GM19395 (cell line): ENCODE data around the gene DDX41.

Experiments
- ATAC-seq: cut with Tn5 transposase; IDR thresholded peaks from one replicate; pipeline ENCODE4 v1.9.1; 2021; ENCODE audit warnings: mild to moderate bottlenecking, moderate library complexity; ENCODE audit not compliant: unreplicated experiment

Gene DDX41

GRCh38 chr5:177499842-177500241 lies 16.9 kb downstream of the DDX41 start:
- no peak for ATAC-seq

DNA sequence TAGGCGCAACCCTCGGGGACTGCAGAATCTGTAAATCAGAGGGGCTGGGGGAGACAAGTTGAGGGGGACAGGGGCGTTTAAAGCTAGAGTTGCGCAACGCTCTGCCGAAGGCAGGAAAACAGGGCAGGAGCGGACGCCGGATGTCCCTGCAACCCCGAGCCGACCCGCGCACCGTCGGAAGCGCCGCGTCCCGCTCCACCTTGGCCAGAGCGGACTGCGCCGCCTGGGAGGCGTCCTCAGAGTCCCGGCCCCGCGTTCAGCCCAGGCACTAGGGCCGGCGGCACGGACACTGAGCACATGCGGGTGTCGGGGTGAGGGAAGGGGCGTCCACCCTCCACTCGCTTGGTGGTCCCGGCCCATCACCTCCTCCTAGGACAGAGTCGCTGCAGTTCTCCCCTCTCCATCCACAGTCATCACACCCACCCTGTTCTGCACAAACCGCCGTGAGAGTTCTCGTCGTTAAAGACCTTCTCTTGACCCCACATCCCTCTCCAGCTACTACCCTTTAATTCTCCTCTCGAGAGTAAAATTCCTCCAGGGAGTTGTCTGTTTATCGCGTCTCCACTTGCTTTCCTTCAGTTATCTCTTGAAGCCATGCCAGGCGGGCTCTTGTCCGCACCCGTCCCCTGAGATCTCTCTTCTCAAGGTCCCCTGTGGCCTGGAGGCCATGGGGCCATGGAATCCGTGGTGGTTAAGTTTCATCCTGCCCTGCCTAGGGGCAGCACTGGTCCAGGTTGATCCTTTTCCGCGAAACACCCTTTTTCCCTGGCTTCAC lies 18.6 kb downstream of the DDX41 start:
- peak; percentile 4 for ATAC-seq

DNA sequence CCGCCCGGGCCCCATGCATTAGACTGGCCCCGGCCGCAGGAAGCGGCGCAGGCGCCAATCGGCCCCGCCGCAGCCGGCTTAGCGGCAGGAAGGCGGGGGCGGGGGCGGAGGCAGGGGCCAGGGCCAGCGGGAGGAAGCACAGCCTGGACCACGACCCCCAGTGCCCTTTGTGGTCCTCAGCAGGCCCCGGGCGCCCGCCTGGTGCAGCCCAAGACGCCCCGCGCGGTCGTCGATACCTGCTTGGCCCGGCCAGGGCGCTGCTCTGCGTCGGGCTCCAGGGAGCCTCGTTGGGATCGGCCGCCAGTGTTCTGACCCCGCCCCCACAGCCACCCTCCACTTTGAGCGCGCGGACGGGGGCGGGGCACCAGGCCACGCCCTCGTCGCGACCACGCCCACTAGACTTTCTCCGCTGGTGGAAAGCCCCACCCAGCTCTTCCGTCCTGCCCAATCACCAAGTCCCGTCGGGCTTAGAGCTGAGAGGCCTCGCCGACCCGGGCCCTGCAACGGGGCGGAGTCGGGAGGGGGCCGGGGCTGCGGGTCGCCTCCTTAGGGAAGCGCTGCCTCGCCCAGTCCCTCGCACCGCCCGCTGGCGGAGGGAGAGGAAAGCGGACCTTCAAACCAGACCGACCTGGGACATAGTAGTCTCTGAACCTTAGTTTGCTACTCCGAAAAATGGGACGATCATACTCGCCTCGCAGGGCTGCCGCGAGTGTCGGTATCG lies 19.3 kb downstream of the DDX41 start, which contains the start of gene PDLIM7:
Gene PDLIM7 (minus strand): TSS at position 313 of the 721 bp plus-strand sequence. CDS start 1,092 bp downstream, outside the sequence.
- peak; percentile 78 for ATAC-seq

- ATAC-seq = no peak
Observed at GRCh38 chr5:177496727-177497291, 20.0 kb downstream of the DDX41 start.

DNA sequence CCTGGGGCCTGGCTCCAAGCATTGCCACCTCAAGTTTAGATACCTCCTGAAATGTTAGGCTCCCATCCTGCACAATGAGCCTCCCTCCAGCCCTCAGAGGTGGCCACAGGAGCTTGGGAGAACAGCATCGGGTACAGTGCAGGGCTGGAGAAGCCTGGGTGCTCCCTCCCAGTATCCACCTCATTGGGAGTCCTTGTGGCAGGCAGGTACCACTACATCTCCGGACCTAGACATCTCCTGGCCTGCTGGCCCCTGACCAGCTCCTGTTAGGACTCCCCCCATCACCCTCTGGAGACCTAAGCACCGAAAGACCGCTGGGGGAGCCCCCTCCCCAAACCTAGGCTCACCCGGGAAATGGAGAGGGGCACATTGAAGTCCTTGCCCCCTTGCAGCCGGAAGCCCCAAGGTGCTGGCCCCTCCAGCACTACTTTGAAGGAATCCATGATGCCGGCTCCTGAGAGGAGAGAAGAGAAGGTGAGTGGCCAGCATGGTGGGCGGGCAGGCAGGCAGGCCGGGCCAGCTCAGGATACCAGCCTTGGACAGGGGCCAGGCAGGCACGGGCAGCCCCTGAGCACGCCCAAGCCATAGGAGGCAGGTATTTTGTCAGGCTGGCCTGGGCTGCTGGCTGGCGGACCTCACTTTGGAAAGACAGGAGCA lies 20.6 kb downstream of the DDX41 start:
- no peak for ATAC-seq

DNA sequence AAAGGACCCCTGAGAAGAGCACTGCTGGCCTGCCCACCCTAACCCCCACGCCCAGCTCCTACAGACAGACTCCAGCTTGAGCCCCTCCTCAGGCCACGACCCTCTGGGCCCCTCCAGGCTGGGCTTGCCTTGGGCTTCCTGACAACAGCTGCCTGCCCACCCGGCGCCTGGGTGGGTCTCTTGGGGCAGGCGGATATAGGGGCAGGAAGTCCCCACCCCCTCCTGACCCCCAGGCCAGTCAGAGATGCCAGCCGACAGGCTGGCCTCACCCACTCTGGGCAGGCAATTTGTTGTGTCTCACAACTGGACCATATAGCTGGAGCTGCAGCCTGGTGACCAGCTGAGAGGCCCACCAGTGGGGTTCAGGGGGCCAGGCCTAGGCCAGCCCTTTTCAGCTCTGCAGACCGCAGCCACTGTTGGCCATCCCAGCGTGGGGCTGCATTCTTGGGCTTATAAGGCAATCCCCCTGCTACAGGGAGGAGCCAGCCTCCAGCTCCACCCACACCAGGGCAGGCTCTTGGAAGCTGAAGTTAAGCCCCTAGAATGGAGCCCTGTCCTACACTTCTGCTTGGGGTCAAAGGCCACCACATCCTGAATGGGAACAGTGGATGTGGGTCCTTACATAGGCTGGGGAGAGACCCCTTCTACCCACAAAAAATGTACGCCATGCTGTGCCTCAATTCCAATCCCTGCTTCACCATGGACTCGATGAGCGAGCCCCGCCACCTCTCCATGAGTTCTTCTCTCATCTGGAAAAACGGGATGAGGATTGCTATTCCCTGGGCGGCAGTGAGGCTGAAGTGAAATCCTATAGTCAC lies 21.3 kb downstream of the DDX41 start:
- ATAC-seq = no peak

GRCh38 chr5:177494346-177495195 lies 22.2 kb downstream of the DDX41 start:
- no peak for ATAC-seq

DNA sequence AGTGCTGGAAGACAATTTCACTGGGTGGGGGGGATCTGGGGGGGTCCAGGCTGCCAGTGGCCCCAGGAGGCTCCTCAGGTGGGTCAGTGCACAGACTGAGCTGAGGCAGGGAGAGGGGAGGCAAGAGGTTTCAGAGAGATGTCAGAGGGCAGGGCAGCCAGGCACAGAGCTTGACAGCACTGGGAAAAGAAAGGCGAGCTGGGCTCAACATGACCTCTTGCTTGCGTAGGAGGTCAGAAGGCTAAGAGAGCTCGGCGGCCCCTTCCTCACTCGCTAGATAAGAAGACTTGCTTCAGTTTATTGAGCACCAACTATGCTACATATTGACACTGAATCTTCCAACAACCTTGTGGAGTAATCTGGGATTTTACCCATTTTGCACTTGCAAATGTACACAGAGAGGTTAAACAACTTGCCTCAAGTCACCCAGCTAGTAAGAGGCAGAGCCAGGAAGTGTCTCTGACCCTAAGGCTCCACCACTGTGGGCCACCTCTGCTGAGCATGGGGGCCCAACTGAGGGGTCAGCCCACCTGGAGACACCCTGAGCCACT lies 22.9 kb downstream of the DDX41 start:
- no peak for ATAC-seq

DNA sequence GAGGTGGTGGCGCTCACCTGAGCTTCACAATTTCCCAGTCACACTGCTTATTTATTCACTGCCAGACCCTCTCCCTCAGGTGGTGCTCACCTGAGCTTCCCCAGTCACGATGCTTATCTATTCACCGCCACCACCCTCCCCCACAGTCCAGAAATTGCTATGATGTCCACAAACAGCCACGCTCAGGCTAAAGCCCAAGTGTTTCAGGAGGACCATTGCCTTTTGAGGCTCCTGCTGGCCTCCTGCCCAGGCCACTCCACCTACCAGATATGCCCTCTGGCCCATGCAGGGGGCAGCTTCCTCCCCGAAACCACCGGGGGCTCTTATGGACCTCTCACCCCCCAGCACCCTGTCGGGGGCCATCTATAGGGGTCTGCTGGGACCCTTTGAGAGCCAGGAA lies 23.9 kb downstream of the DDX41 start:
- no peak for ATAC-seq

GRCh38 chr5:177491983-177492746 lies 24.6 kb downstream of the DDX41 start:
- ATAC-seq = no peak

GRCh38 chr5:177491429-177491945 lies 25.3 kb downstream of the DDX41 start:
- ATAC-seq = no peak

- no peak for ATAC-seq
Observed at GRCh38 chr5:177490992-177491391, 25.8 kb downstream of the DDX41 start.

- no peak for ATAC-seq
Observed at GRCh38 chr5:177490311-177490991, 26.3 kb downstream of the DDX41 start.

GRCh38 chr5:177489119-177489716 lies 27.5 kb downstream of the DDX41 start:
- no peak for ATAC-seq

GRCh38 chr5:177487975-177488374 lies 28.8 kb downstream of the DDX41 start:
- no peak for ATAC-seq

DNA sequence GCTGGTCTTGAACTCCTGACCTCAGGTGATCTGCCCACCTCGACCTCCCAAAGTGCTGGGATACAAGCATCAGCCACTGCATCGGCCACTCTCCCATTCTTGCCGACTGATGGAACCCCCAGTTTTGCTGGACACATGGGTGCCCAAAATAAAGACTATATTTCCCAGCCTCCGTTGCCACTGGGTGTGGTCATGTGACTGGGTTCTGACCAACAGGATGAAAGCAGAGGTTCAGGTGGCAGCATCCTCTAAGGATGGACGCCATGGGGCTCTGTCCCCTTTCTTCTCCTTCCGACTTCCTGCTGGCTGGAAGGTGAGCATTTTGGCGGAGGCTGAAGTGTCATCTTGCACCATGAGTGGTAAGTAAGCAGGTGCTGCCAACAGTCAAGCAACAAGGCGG lies 29.6 kb downstream of the DDX41 start:
- ATAC-seq = no peak

DNA sequence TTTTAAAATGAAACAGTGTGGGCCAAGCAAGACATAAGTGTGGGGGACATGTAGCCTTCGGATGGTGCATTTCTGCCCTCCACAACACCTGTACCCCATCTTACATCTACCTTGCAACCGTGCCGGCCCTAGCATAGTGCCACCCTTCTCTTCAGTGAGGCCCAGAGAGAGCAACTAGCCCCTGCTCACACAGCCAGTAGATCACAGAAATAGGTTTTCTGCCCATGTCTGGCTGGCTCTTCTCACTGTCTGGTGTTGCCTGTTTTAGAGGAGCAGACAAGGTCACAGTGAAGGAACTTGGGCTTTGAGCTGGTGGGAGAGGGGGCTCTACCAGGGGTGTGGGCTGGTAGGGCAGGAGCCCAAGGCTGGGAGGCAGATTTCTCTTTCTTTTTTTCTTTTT lies 30.5 kb downstream of the DDX41 start:
- no peak for ATAC-seq
